H1 (cell line): ENCODE measurements around the gene SOBP. TPM values are rescaled to one million over a fixed set of nuclear protein-coding genes. Genes with fewer than 3 reads are reported as not detected.

Source experiments
- CTCF ChIA-PET: fragments of 300-600 bp; sonication (Branson Sonifier 250); formaldehyde crosslinking; loops from one replicate; lab custom pipeline; 2021; ENCODE audit not compliant: partially characterized antibody; lab: Charles Lee
- POLR2A ChIA-PET: fragments of 300-600 bp; sonication (Branson Sonifier 250); formaldehyde crosslinking; loops from one replicate; lab custom pipeline; 2021; ENCODE audit warnings: inconsistent platforms; ENCODE audit not compliant: partially characterized antibody; lab: Charles Lee
- DNase-seq, 2 experiments: peaks; one replicate each; pipeline versions ENCODE4 v3.0.0 to v3.0.0-alpha.2; 2010 to 2022; ENCODE audit warnings: low spot score in 2 of 2, low read depth in 1 of 2, mixed read lengths in 1 of 2
- FAIRE-seq: peaks from 2 replicates; lab custom pipeline; 2011; peaks lifted over from hg19 to GRCh38; lab: Jason Lieb, UNC
- H2AFZ ChIP-seq: 2 replicates; pipeline ENCODE4 v1.8.1; 2012; ENCODE audit warnings: low read length, inconsistent platforms
- H2AK5ac ChIP-seq: 2 replicates; pipeline ENCODE4 v1.6.1; 2013; ENCODE audit warnings: low read depth, low read length
- H2BK120ac ChIP-seq: replicated peaks from 2 replicates; pipeline ENCODE3; 2013; ENCODE audit warnings: low read depth, low read length, inconsistent platforms
- H2BK12ac ChIP-seq: 2 replicates; pipeline ENCODE4 v1.6.1; 2013; ENCODE audit warnings: low read depth, low read length
- H2BK15ac ChIP-seq: 2 replicates; pipeline ENCODE4 v1.6.1; 2013; ENCODE audit warnings: low read length
- H2BK20ac ChIP-seq: 2 replicates; pipeline ENCODE4 v1.6.1; 2013; ENCODE audit warnings: low read length
- H2BK5ac ChIP-seq: 2 replicates; pipeline ENCODE4 v1.6.1; 2013; ENCODE audit warnings: low read depth, low read length
- H3K14ac ChIP-seq: 2 replicates; pipeline ENCODE4 v1.6.1; 2013; ENCODE audit warnings: inconsistent platforms; ENCODE audit not compliant: insufficient read length
- H3K18ac ChIP-seq: 2 replicates; pipeline ENCODE4 v1.6.1; 2013; ENCODE audit warnings: low read length; ENCODE audit errors: extremely low read depth
- H3K23ac ChIP-seq: 2 replicates; pipeline ENCODE4 v1.6.1; 2013; ENCODE audit warnings: inconsistent platforms; ENCODE audit not compliant: insufficient read length
- H3K23me2 ChIP-seq: 2 replicates; pipeline ENCODE4 v1.6.1; 2013; ENCODE audit warnings: low read depth, low read length
- H3K27ac ChIP-seq: 2 replicates; pipeline ENCODE4 v1.6.1; 2011; ENCODE audit warnings: low read depth, low read length, inconsistent platforms
- H3K27me3 ChIP-seq, 4 experiments: replicated peaks in 1 of 4; 1 replicate in 1 of 4; 2 replicates in 3 of 4; pipeline versions ENCODE4 v1.6.1 to v1.8.1; 2011 to 2013; ENCODE audit warnings: low read length in 3 of 4, mild to moderate bottlenecking in 3 of 4, inconsistent platforms in 2 of 4, mixed read lengths in 2 of 4, moderate library complexity in 1 of 4; ENCODE audit not compliant: control insufficient read depth in 3 of 4, insufficient read depth in 3 of 4; ENCODE audit errors: extremely low read depth in 1 of 4
- H3K36me3 ChIP-seq, 4 experiments: 2 replicates each; pipeline versions ENCODE4 v1.6.1 to v1.8.1; 2011 to 2013; ENCODE audit warnings: mild to moderate bottlenecking in 4 of 4, low read length in 3 of 4, moderate library complexity in 2 of 4, control low read depth in 1 of 4, inconsistent platforms in 1 of 4; ENCODE audit not compliant: insufficient read depth in 4 of 4, control insufficient read depth in 2 of 4
- H3K4ac ChIP-seq: replicated peaks from 2 replicates; pipeline ENCODE3; 2013; ENCODE audit warnings: low read length, low read depth, mixed read lengths, inconsistent platforms; ENCODE audit not compliant: insufficient read length
- H3K4me1 ChIP-seq, 4 experiments: replicated peaks in 1 of 4; 1 replicate in 1 of 4; 2 replicates in 3 of 4; pipeline versions ENCODE4 v1.6.1 to v1.8.1; 2011 to 2013; ENCODE audit warnings: low read length in 3 of 4, inconsistent platforms in 2 of 4, mixed read lengths in 1 of 4; ENCODE audit not compliant: insufficient read depth in 4 of 4, control insufficient read depth in 3 of 4
- H3K4me2 ChIP-seq, 2 experiments: 2 replicates each; pipeline versions ENCODE4 v1.6.1 to v1.8.1; 2011 to 2013; ENCODE audit warnings: low read depth in 2 of 2, low read length in 2 of 2, control low read depth in 1 of 2, inconsistent platforms in 1 of 2, mild to moderate bottlenecking in 1 of 2; ENCODE audit not compliant: insufficient read depth in 1 of 2
- H3K4me3 ChIP-seq, 4 experiments: fragments of 200-600, 300-600 bp in 1 of 4; sonication (generic), shearing (Covaris generic), sonication (Bioruptor Twin) in 1 of 4; 2 replicates each; pipeline versions ENCODE4 v1.5.1 to v1.8.1; 2011 to 2016; ENCODE audit warnings: low read length in 4 of 4, low read depth in 3 of 4, control low read depth in 2 of 4, inconsistent platforms in 2 of 4, mild to moderate bottlenecking in 2 of 4, mixed read lengths in 1 of 4, moderate library complexity in 1 of 4; ENCODE audit not compliant: insufficient read depth in 2 of 4; ENCODE audit errors: extremely low read depth in 1 of 4
- H3K56ac ChIP-seq: replicated peaks from 2 replicates; pipeline ENCODE3; 2013; ENCODE audit warnings: low read depth, mild to moderate bottlenecking, mixed read lengths, low read length, inconsistent platforms; ENCODE audit not compliant: insufficient read length
- H3K79me1 ChIP-seq: 2 replicates; pipeline ENCODE4 v1.6.1; 2013; ENCODE audit warnings: low read depth, low read length, control low read depth
- H3K79me2 ChIP-seq, 2 experiments: 2 replicates each; pipeline versions ENCODE4 v1.6.1 to v1.8.1; 2012 to 2013; ENCODE audit warnings: low read length in 2 of 2, mild to moderate bottlenecking in 2 of 2, inconsistent platforms in 1 of 2; ENCODE audit not compliant: insufficient read depth in 2 of 2, control insufficient read depth in 1 of 2
- H3K9ac ChIP-seq, 4 experiments: replicated peaks in 1 of 4; 1 replicate in 1 of 4; 2 replicates in 3 of 4; pipeline versions ENCODE4 v1.6.1 to v1.8.1; 2011 to 2013; ENCODE audit warnings: low read depth in 3 of 4, low read length in 3 of 4, control low read depth in 2 of 4, mild to moderate bottlenecking in 2 of 4, moderate library complexity in 2 of 4, inconsistent platforms in 1 of 4; ENCODE audit errors: extremely low read depth in 1 of 4
- H3K9me3 ChIP-seq, 2 experiments: 2 replicates each; pipeline versions ENCODE4 v1.6.1 to v1.8.1; 2012 to 2013; ENCODE audit warnings: mild to moderate bottlenecking in 2 of 2, moderate library complexity in 2 of 2, control low read depth in 1 of 2, inconsistent platforms in 1 of 2, low read depth in 1 of 2, low read length in 1 of 2, mixed read lengths in 1 of 2; ENCODE audit not compliant: insufficient read depth in 2 of 2
- H4K20me1 ChIP-seq, 2 experiments: replicated peaks in 1 of 2; 2 replicates each; pipeline versions ENCODE3 to v1.8.1; 2011 to 2013; ENCODE audit warnings: inconsistent platforms in 2 of 2, low read length in 2 of 2, mild to moderate bottlenecking in 1 of 2; ENCODE audit not compliant: insufficient read depth in 2 of 2, control insufficient read depth in 1 of 2
- H4K5ac ChIP-seq: 2 replicates; pipeline ENCODE4 v1.6.1; 2013; ENCODE audit warnings: low read length, low read depth, mixed read lengths, inconsistent platforms; ENCODE audit not compliant: insufficient read length
- H4K8ac ChIP-seq: 2 replicates; pipeline ENCODE4 v1.8.0; 2013; ENCODE audit warnings: mild to moderate bottlenecking, moderate library complexity, low read length, inconsistent platforms; ENCODE audit not compliant: insufficient read depth; ENCODE audit errors: extremely low read depth
- H4K91ac ChIP-seq: replicated peaks from 2 replicates; pipeline ENCODE3; 2013; ENCODE audit warnings: low read length, mixed read lengths, inconsistent platforms; ENCODE audit not compliant: insufficient read length
- ATF3 ChIP-seq: IDR thresholded peaks from 2 replicates; pipeline ENCODE4 v1.6.1; 2011; ENCODE audit warnings: low read depth, mild to moderate bottlenecking, low read length; ENCODE audit not compliant: insufficient read depth
- CREB1 ChIP-seq: IDR thresholded peaks from 2 replicates; pipeline ENCODE4 v1.6.1; 2012; ENCODE audit warnings: inconsistent platforms
- YY1 ChIP-seq: IDR thresholded peaks from 2 replicates; pipeline ENCODE4 v1.6.1; 2011; ENCODE audit warnings: low read depth, mild to moderate bottlenecking, low read length
- WGBS, 2 experiments: shearing (Covaris generic) in 1 of 2; methylation state at CpG; one replicate each; pipeline versions ENCODE4 v1.1.6 to v1.1.7; 2013 to 2015; ENCODE audit warnings: low lambda C conversion rate in 2 of 2, mixed read lengths in 2 of 2, inconsistent platforms in 1 of 2, low coverage in 1 of 2, missing lambda C conversion rate in 1 of 2; ENCODE audit not compliant: insufficient replicate concordance in 2 of 2, insufficient coverage in 1 of 2, insufficient read length in 1 of 2; ENCODE audit errors: extremely low coverage in 1 of 2, missing lambda C conversion rate in 1 of 2; 5-methylcytosine and 5-hydroxymethylcytosine counted together
- polyA plus RNA-seq, 7 experiments: library from polyadenylated mRNA; depleted of rRNA in 3 of 7; stranded (reverse) in 5 of 7; unstranded in 2 of 7; fragments of >200 nt in 5 of 7; fragments of 200-250 nt in 2 of 7; gene quantifications; 1 replicate in 5 of 7; 2 replicates in 1 of 7; 4 replicates in 1 of 7; pipeline versions ENCODE4 v1.2.1 to v1.2.3, GENCODE V29; 2011 to 2013; ENCODE audit warnings: missing spikeins in 2 of 7, mixed read lengths in 2 of 7
- total RNA-seq: library from RNA; stranded (reverse); fragmentation: NEBNext Ultra II Directional; extraction: Animal tissue kit (Norgen Biotek cat#: 25700); gene quantifications from 2 replicates; pipeline ENCODE4 v1.2.1, GENCODE V29; 2021

SOBP gene
- total and polyA plus RNA-seq, 2 of the 8 experiments (the other 6 are each of a cell fraction or from before 2014, with no cell fraction given): 0.45 to 6.2 TPM

GRCh38 chr6:107602321-107603005, 112.5 kb downstream of the SOBP start:
- Histone ChIP-seq H4K20me1 (no peaks in the 10 kb centered on the region), H2BK20ac (no peak overlapping the region), H3K14ac (no peak overlapping the region), H3K4me1 (peaks cover 6 to 31% (median 20%) of the 10 kb centered on the region in 4 experiments), H3K79me1 (no peaks in the 10 kb centered on the region), H3K36me3 (no peaks in the 10 kb centered on the region), H3K23me2 (no peaks in the 10 kb centered on the region), H3K9me3 (no peaks in the 10 kb centered on the region), H3K56ac (no peak overlapping the region), H2AK5ac (no peak overlapping the region), H3K79me2 (no peaks in the 10 kb centered on the region), H2BK120ac (no peak overlapping the region), H4K91ac (no peak overlapping the region), H3K27ac (no peak overlapping the region), H2BK5ac (no peak overlapping the region), H3K18ac (no peak overlapping the region), H2AFZ (no peak overlapping the region), H2BK15ac (no peak overlapping the region), H3K27me3 (no peaks in the 10 kb centered on the region), H4K8ac (no peak overlapping the region), H2BK12ac (no peak overlapping the region), H3K4me2 (no peak overlapping the region), H3K4ac (no peak overlapping the region), H3K23ac (no peak overlapping the region), H4K5ac (no peak overlapping the region), H3K4me3 (no peak overlapping the region), H3K9ac (no peak overlapping the region)
- 80% methylated on average over 3 of the region's 5 CpGs; no CpG with 5 or more reads in 1 of the 2 experiments for WGBS, 2 experiments
- FAIRE-seq (no peak), DNase-seq (no peak)
- TF ChIP-seq ATF3 (no peak), YY1 (no peak), CREB1 (no peak)
- ChIA-PET POLR2A (interaction anchor here (0.6 to 1.1 kb wide), 3 partner anchors 12 to 111 kb away, joined by 3 to 4 read pairs (median 4); no protein-coding TSS in a partner anchor), CTCF (interaction anchor here (0.6 to 2.8 kb wide), 10 partner anchors 11 to 1233 kb away, joined by 3 to 8 read pairs (median 4); no protein-coding TSS in a partner anchor)
